Stimulated activated CD8-positive, alpha-beta memory T cell treated with anti-CD3 and anti-CD28 coated beads, Interleukin-2, amount 100 ng/mL, for 48 hours (primary cell): ENCODE measurements around the gene HIVEP3.
A peak's percentile ranks its signal among the peaks of the same experiment; 100 is the strongest.

Source experiments
- DNase-seq, 2 donors: peaks; one replicate each; pipeline ENCODE4 v3.0.0-alpha.2; 2020; ENCODE audit warnings: low read depth in 2 of 2

HIVEP3 gene

GRCh38 chr1:41789661-41790330, 128.9 kb downstream of the HIVEP3 start:
- DNase-seq: no peak

- DNase-seq: no peak
Measured at GRCh38 chr1:41788427-41788826, 130.3 kb downstream of the HIVEP3 start.

GRCh38 chr1:41784531-41785274, 134.0 kb downstream of the HIVEP3 start:
- DNase-seq: no peak

GRCh38 chr1:41783189-41783639, 135.5 kb downstream of the HIVEP3 start:
- DNase-seq: peak in 1 of 2 donors; percentile 43

- no peak for DNase-seq
Measured at GRCh38 chr1:41780916-41781315, 137.8 kb downstream of the HIVEP3 start.

- DNase-seq: no peak
Measured at GRCh38 chr1:41780322-41780721, 138.4 kb downstream of the HIVEP3 start.

GRCh38 chr1:41779360-41779759, 139.4 kb downstream of the HIVEP3 start:
- DNase-seq: no peak

- no peak for DNase-seq
Measured at GRCh38 chr1:41777695-41778094, 141.0 kb downstream of the HIVEP3 start.

GRCh38 chr1:41776891-41777441, 141.8 kb downstream of the HIVEP3 start:
- DNase-seq: no peak

GRCh38 chr1:41775956-41776585, 142.7 kb downstream of the HIVEP3 start:
- DNase-seq: no peak

GRCh38 chr1:41774471-41774990, 144.2 kb downstream of the HIVEP3 start:
- no peak for DNase-seq

- DNase-seq: no peak
Measured at GRCh38 chr1:41773842-41774241, 144.9 kb downstream of the HIVEP3 start.

- no peak for DNase-seq
Measured at GRCh38 chr1:41773144-41773591, 145.6 kb downstream of the HIVEP3 start.

GRCh38 chr1:41769068-41769467, 149.7 kb downstream of the HIVEP3 start:
- DNase-seq: no peak

GRCh38 chr1:41768583-41768982, 150.1 kb downstream of the HIVEP3 start:
- DNase-seq: no peak

- DNase-seq: no peak
Measured at GRCh38 chr1:41767534-41768525, 150.9 kb downstream of the HIVEP3 start.

- no peak for DNase-seq
Measured at GRCh38 chr1:41766546-41766945, 152.2 kb downstream of the HIVEP3 start.

- DNase-seq: no peak
Measured at GRCh38 chr1:41766041-41766440, 152.7 kb downstream of the HIVEP3 start.

- no peak for DNase-seq
Measured at GRCh38 chr1:41765152-41765551, 153.6 kb downstream of the HIVEP3 start.

- DNase-seq: no peak
Measured at GRCh38 chr1:41764656-41765055, 154.1 kb downstream of the HIVEP3 start.

GRCh38 chr1:41762777-41763176, 155.9 kb downstream of the HIVEP3 start:
- no peak for DNase-seq
